Loucy (cell line): ENCODE data around the gene KIAA0319L.

ENCODE experiments used
- H2AFZ ChIP-seq: fragments of 200-600 bp; sonication (generic); 2 replicates; pipeline ENCODE4 v1.6.0; 2016; ENCODE audit warnings: antibody characterized with exemption, mild to moderate bottlenecking, low read length, moderate library complexity
- H3F3A ChIP-seq: fragments of 200-600 bp; 2 replicates; pipeline ENCODE4 v1.6.0; 2016; ENCODE audit warnings: antibody characterized with exemption, low read depth, mild to moderate bottlenecking
- H3K27me3 ChIP-seq: fragments of 200-600 bp; sonication (generic); 2 replicates; pipeline ENCODE4 v1.6.1; 2014; ENCODE audit warnings: low read length, mild to moderate bottlenecking; ENCODE audit not compliant: insufficient read depth, poor library complexity, severe bottlenecking
- H3K36me3 ChIP-seq: fragments of 200-600 bp; sonication (generic); 2 replicates; pipeline ENCODE4 v1.6.1; 2016; ENCODE audit warnings: low read length; ENCODE audit not compliant: insufficient read depth
- H3K4me1 ChIP-seq: fragments of 200-600 bp; sonication (generic); 2 replicates; pipeline ENCODE4 v1.5.1; 2014; ENCODE audit warnings: low read length, mild to moderate bottlenecking; ENCODE audit not compliant: insufficient read depth, poor library complexity, severe bottlenecking
- H3K4me2 ChIP-seq: fragments of 200-600 bp; sonication (generic); 2 replicates; pipeline ENCODE4 v1.6.0; 2014; ENCODE audit warnings: antibody characterized with exemption, low read length, low read depth, mild to moderate bottlenecking; ENCODE audit not compliant: poor library complexity, severe bottlenecking
- H3K4me3 ChIP-seq: fragments of 200-600 bp; sonication (generic); 2 replicates; pipeline ENCODE4 v1.5.1; 2014; ENCODE audit warnings: low read length, mild to moderate bottlenecking, mixed read lengths; ENCODE audit not compliant: poor library complexity, severe bottlenecking
- H3K79me2 ChIP-seq: fragments of 200-600 bp; sonication (generic); 2 replicates; pipeline ENCODE4 v1.6.1; 2014; ENCODE audit warnings: low read length; ENCODE audit not compliant: insufficient read depth
- H3K9ac ChIP-seq: fragments of 200-600 bp; sonication (generic); 2 replicates; pipeline ENCODE4 v1.6.0; 2014; ENCODE audit warnings: mild to moderate bottlenecking, low read depth, low read length, moderate library complexity; ENCODE audit not compliant: poor library complexity, severe bottlenecking
- H3K9me2 ChIP-seq: fragments of 200-600 bp; sonication (generic); replicated peaks from 2 replicates; pipeline ENCODE4 v1.6.1; 2016; ENCODE audit warnings: low read depth, low read length, mixed read lengths
- H3K9me3 ChIP-seq: fragments of 200-600 bp; sonication (generic); 2 replicates; pipeline ENCODE4 v1.6.1; 2014; ENCODE audit warnings: mild to moderate bottlenecking, antibody characterized with exemption, low read length, low read depth; ENCODE audit not compliant: insufficient read depth
- H4K20me1 ChIP-seq: fragments of 200-600 bp; sonication (generic); 2 replicates; pipeline ENCODE4 v1.6.0; 2014; ENCODE audit warnings: antibody characterized with exemption, low read length, mild to moderate bottlenecking; ENCODE audit not compliant: insufficient read depth, poor library complexity, severe bottlenecking
- CTCF ChIP-seq: fragments of 200-600 bp; sonication (generic); conservative IDR thresholded peaks from 2 replicates; pipeline ENCODE4 v1.5.1; 2014; ENCODE audit warnings: mild to moderate bottlenecking, antibody characterized with exemption, low read length
- EZH2phosphoT487 ChIP-seq: fragments of 200-600 bp; IDR thresholded peaks from 2 replicates; pipeline ENCODE4 v1.6.1; 2018; ENCODE audit warnings: antibody characterized with exemption, mild to moderate bottlenecking, moderate library complexity, borderline replicate concordance

KIAA0319L gene

GRCh38 chr1:35603941-35604340 lies 46.7 kb upstream of the KIAA0319L start:
- no peaks in the 10 kb centered on the region for H3K4me1 ChIP-seq
- no peaks in the 10 kb centered on the region for H4K20me1 ChIP-seq
- TF ChIP-seq EZH2phosphoT487 (no peak), CTCF (no peak)
- peaks cover 13% of the 10 kb centered on the region for H3K79me2 ChIP-seq
- H3K9ac ChIP-seq, result no peak overlapping the region
- no peak overlapping the region for H3K4me2 ChIP-seq
- no peaks in the 10 kb centered on the region for H3K9me3 ChIP-seq
- no peaks in the 10 kb centered on the region for H3F3A ChIP-seq
- no peak overlapping the region for H2AFZ ChIP-seq
- H3K36me3 ChIP-seq, result peaks cover 88% of the 10 kb centered on the region
- no peaks in the 10 kb centered on the region for H3K9me2 ChIP-seq
- no peaks in the 10 kb centered on the region for H3K27me3 ChIP-seq
- no peak overlapping the region for H3K4me3 ChIP-seq

GRCh38 chr1:35603468-35603867 lies 46.3 kb upstream of the KIAA0319L start:
- H3K4me2 ChIP-seq, result no peak overlapping the region
- peaks cover 86% of the 10 kb centered on the region for H3K36me3 ChIP-seq
- no peaks in the 10 kb centered on the region for H4K20me1 ChIP-seq
- no peak overlapping the region for H2AFZ ChIP-seq
- H3K4me3 ChIP-seq, result no peak overlapping the region
- no peaks in the 10 kb centered on the region for H3K9me2 ChIP-seq
- H3K79me2 ChIP-seq, result peaks cover 13% of the 10 kb centered on the region
- TF ChIP-seq EZH2phosphoT487, result no peak
- no peak for TF ChIP-seq CTCF
- H3K4me1 ChIP-seq, result no peaks in the 10 kb centered on the region
- no peaks in the 10 kb centered on the region for H3F3A ChIP-seq
- H3K9ac ChIP-seq, result no peak overlapping the region
- H3K27me3 ChIP-seq, result no peaks in the 10 kb centered on the region
- no peaks in the 10 kb centered on the region for H3K9me3 ChIP-seq

- Histone ChIP-seq H3K4me1 (no peaks in the 10 kb centered on the region), H3K79me2 (no peaks in the 10 kb centered on the region), H2AFZ (no peak overlapping the region), H3K36me3 (peaks cover 57% of the 10 kb centered on the region; the same call in 1 of the 2 replicates), H3K4me3 (no peak overlapping the region), H3K27me3 (no peaks in the 10 kb centered on the region), H3K9ac (no peak overlapping the region), H3K9me3 (no peaks in the 10 kb centered on the region), H3K4me2 (no peak overlapping the region), H3F3A (no peaks in the 10 kb centered on the region), H3K9me2 (no peaks in the 10 kb centered on the region), H4K20me1 (no peaks in the 10 kb centered on the region)
- no peak for TF ChIP-seq EZH2phosphoT487
- no peak for TF ChIP-seq CTCF
Observed at GRCh38 chr1:35600593-35600992, 43.4 kb upstream of the KIAA0319L start.
